H7 (cell line): ENCODE results near the gene MRTFA. TPM values are rescaled to one million over a fixed set of nuclear protein-coding genes. Genes with fewer than 3 reads are reported as not detected.
"Not testable (repeated sequence)": the region's sequence is repeated elsewhere in the genome, so short reads cannot be mapped to it uniquely, and the experiment has no call there.

Experiments used
- DNase-seq: peaks from one replicate; pipeline ENCODE4 v3.0.0; 2012
- H3K27me3 ChIP-seq: 2 replicates; pipeline ENCODE4 v1.6.0; 2011; ENCODE audit warnings: mild to moderate bottlenecking, low read length; ENCODE audit not compliant: control insufficient read depth, insufficient read depth
- H3K36me3 ChIP-seq: replicated peaks from 2 replicates; pipeline ENCODE4 v1.5.1; 2011; ENCODE audit warnings: low read length; ENCODE audit not compliant: control insufficient read depth, insufficient read depth
- H3K4me3 ChIP-seq: 2 replicates; pipeline ENCODE4 v1.5.1; 2011; ENCODE audit warnings: low read depth, mild to moderate bottlenecking, control low read depth, low read length, moderate library complexity; ENCODE audit not compliant: insufficient read depth
- total RNA-seq: library from RNA; depleted of rRNA; stranded (reverse); fragments of >200 nt; shearing (Covaris generic); gene quantifications from 2 replicates; pipeline ENCODE4 v1.2.3, GENCODE V29; 2014

MRTFA gene
- total RNA-seq, 1 experiment from 2014 or later, result 26.2 TPM

DNA sequence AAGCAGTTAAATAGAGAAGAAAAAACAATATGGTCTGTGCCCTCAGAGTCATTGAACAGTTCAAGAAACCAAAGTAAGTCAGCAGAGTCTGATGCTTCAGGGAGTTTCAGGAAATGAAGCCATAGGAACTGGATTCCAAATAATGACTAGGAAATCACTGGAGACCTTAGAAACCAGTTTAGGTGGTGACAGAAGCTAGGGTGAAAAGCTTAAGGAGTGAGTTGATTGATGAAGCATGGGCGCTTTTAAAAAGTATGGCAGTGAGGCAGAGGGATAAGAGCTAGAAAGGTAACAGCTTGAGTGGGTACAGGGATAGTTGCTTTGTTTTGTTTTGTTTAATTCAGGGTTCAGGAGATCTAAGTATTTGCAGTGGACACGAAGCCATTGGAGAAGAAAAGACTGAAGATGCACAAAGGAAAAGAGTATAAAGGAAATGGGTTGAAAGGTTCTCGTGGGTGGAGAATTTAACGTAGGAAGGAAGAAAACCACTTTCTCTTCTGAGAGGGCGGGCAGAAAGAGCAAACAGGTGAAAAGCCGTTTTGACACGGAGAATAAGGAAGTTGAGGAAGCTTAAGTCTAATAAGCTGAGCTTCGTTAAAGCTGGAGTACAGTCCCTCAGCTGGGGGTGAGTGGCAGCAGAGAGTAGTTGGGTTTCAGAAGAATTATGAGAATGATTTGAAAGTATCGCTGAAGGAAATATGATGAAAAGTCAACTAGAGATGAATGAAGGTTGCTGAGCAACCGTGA lies 251.3 kb downstream of the MRTFA start:
- H3K36me3 ChIP-seq, result no peaks in the 10 kb centered on the region
- no peak overlapping the region for H3K4me3 ChIP-seq
- no peak for DNase-seq
- no peaks in the 10 kb centered on the region for H3K27me3 ChIP-seq

GRCh38 chr22:40383905-40384304 lies 252.6 kb downstream of the MRTFA start:
- no peak for DNase-seq
- Histone ChIP-seq H3K4me3 (no peak overlapping the region), H3K27me3 (no peaks in the 10 kb centered on the region), H3K36me3 (no peaks in the 10 kb centered on the region)

- Histone ChIP-seq H3K36me3 (no peaks in the 10 kb centered on the region), H3K27me3 (no peaks in the 10 kb centered on the region), H3K4me3 (no peak overlapping the region)
- DNase-seq, result no peak
These were observed 255.1 kb downstream of the MRTFA start for GRCh38 chr22:40381461-40381860.

DNA sequence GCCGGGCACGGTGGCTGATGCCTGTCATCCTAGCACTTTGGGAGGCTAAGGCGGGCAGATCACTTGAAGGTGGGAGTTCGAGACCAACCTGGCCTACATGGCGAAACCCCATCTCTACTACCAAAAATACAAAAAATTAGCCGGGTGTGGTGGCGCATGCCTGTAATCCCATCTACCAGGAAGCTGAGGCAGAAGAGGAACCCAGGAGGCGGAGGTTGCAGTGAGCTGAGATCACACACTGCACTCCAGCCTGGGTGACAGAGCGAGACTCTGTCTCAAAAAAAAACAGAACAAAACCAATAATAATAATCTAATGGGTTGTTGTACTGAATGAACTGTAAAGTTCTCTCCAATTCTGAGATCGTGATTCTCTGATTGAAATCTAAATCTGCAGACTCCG lies 258.1 kb downstream of the MRTFA start:
- H3K36me3 ChIP-seq, H3K27me3 ChIP-seq, DNase-seq, H3K4me3 ChIP-seq: not testable (repeated sequence)

DNA sequence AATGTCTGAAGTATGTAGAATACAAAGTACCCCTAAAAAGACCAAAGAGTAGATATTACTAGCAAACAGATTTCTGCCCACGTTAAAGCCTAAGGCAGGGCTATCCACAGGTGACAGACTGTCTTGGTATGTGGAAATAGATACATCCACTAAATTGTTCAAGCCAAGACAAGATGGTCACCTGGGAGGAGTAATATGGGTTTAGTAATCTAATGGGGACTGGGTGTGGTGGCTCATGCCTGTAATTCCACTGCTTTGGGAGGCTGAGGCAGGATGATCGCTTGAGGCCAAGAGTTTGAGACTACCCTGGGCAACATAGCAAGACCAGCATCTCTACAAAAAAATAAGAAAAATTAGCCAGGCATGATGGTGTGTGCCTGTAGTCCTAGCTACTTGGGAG lies 258.6 kb downstream of the MRTFA start:
- H3K4me3 ChIP-seq, result no peak overlapping the region
- no peak for DNase-seq
- no peaks in the 10 kb centered on the region for H3K27me3 ChIP-seq
- no peaks in the 10 kb centered on the region; the same call in 1 of the 2 replicates for H3K36me3 ChIP-seq

GRCh38 chr22:40376149-40376548 lies 260.4 kb downstream of the MRTFA start:
- no peak overlapping the region for H3K4me3 ChIP-seq
- H3K36me3 ChIP-seq, result no peaks in the 10 kb centered on the region; the same call in 1 of the 2 replicates
- no peak for DNase-seq
- no peaks in the 10 kb centered on the region for H3K27me3 ChIP-seq

DNA sequence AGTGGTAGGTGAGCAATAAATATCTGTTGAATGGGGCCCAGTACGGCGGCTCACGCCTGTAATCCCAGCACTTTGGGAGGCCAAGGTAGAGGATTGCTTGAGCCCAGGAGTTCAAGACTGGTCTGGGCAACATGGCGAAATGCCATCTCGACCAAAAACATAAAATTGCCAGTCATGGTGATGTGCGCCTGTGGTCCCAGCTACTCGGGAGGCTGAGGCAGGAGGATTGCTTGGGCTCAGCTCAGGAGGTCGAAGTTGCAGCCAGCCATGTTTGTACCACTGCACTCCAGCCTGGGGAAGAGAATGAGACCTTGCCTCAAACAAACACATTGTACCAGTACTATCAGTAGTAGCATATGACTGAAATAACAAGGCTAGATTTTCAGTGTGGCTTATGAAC lies 262.0 kb downstream of the MRTFA start:
- no peak overlapping the region for H3K4me3 ChIP-seq
- DNase-seq, result no peak
- H3K36me3 ChIP-seq, result no peaks in the 10 kb centered on the region; the same call in 1 of the 2 replicates
- no peaks in the 10 kb centered on the region for H3K27me3 ChIP-seq

DNA sequence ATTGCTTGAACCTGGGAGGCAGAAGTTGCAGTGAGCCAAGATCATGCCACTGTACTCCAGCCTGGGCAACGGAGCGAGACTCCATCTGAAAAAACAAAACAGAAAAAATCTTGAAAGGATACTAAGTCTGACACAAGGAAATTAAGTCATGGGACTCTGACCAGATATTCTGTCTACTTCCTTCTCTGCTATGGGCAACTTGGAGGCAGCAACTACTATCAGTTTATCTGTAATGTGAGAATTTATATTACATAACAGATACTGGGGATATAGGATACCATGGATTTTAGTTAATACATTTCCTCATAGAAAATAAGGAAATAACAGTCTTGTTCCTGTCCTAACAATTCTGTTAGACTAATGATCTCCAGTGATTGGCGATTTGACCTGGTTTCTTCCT lies 267.7 kb downstream of the MRTFA start:
- Histone ChIP-seq H3K36me3 (peaks cover 33% of the 10 kb centered on the region), H3K4me3 (no peak overlapping the region), H3K27me3 (no peaks in the 10 kb centered on the region)
- DNase-seq, result no peak

DNA sequence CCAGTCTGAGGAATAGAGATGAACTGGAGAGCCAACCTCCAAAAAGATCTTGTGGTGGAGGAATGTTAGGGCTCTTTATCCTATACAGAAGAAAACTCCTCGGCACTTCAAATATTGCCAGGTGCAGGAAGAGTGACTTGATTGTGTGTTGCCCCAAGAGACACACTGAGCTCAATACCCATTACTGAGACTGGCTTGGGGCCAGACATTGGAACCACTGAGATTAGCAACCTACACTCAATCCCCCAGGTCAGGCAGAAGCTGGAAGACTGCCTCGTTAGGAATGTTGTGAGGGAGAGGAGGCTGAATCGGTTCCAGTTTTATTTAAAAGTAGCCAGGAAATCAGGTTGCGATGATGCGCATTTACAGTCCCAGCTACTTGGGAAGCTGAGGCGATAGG lies 268.5 kb downstream of the MRTFA start:
- H3K4me3 ChIP-seq, result no peak overlapping the region
- H3K36me3 ChIP-seq, result peaks cover 35% of the 10 kb centered on the region
- no peak for DNase-seq

GRCh38 chr22:40367342-40367741 lies 269.2 kb downstream of the MRTFA start:
- no peak for DNase-seq
- no peak overlapping the region for H3K4me3 ChIP-seq
- H3K27me3 ChIP-seq, result no peaks in the 10 kb centered on the region
- peaks cover 42% of the 10 kb centered on the region for H3K36me3 ChIP-seq

More for the DNA sequence above, 268.5 kb downstream of the MRTFA start:
- H3K27me3 ChIP-seq, result no peaks in the 10 kb centered on the region

DNA sequence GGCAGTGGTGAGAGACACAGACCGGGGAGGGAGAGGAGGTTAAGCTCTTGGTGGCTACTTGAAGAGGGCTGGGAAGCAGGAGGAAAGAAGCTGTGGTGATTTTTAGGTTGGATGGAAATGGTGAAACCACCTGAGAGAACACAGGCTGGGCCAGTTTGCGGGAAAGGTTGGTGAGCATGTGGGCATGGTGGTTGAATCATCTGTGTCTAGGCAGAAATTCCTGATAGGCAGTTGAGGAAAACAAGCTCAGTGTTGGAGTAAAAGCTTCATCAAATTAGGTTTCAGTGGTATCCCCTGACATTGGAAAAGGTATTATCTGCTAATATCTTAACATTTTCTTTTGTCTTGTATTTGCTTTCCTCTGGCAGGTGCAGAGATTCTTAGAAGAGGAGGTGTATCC lies 270.5 kb downstream of the MRTFA start:
- no peak for DNase-seq
- no peak overlapping the region for H3K4me3 ChIP-seq
- no peaks in the 10 kb centered on the region for H3K27me3 ChIP-seq
- peaks cover 54% of the 10 kb centered on the region for H3K36me3 ChIP-seq

GRCh38 chr22:40364431-40364830 lies 272.1 kb downstream of the MRTFA start:
- DNase-seq, result no peak
- H3K36me3 ChIP-seq, result peaks cover 65% of the 10 kb centered on the region
- no peaks in the 10 kb centered on the region for H3K27me3 ChIP-seq
- H3K4me3 ChIP-seq, result no peak overlapping the region

DNA sequence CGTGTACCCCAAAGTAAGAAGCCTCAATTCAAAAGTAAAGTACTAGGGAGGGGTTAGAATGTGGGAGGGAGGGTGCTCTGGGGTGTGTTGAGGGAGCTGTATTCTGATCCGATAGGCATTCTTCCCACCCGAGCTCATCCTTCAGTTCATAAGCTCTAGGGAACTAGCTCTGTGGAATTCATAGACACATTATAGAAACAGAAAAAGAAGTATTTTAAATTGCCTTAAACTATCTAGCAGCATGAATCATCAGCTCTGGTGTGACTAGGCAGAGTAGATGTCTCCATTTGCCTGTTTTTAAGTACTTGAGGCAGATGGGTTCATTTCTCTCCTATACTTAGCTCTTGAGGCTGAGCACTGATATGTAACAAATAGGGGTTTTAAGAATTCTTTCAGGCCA lies 273.5 kb downstream of the MRTFA start:
- Histone ChIP-seq H3K4me3 (no peak overlapping the region), H3K27me3 (no peaks in the 10 kb centered on the region), H3K36me3 (peaks cover 74% of the 10 kb centered on the region)
- no peak for DNase-seq

DNA sequence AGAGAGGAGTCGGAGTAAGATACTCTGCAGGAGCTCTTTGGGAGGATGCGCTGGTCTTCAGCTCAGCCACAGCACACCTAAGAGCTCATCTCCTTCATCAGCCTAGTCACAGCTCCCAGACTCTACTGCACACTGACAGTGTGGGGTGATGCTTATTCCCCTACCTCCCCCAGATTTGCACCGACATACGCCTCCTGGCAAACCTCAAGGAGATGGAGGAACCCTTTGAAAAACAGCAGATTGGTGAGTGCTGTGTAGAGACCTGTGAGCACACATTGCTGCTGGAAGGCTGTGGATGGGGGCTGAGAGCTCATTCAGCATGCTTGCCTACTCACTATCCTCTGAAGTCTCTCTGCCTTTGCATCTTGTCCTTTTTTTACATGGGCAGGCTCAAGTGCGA lies 275.4 kb downstream of the MRTFA start:
- no peak for DNase-seq
- Histone ChIP-seq H3K4me3 (no peak overlapping the region), H3K36me3 (peaks cover 66% of the 10 kb centered on the region), H3K27me3 (no peaks in the 10 kb centered on the region)
